Measurements from ENCODE around the gene CTSW.

DNA sequence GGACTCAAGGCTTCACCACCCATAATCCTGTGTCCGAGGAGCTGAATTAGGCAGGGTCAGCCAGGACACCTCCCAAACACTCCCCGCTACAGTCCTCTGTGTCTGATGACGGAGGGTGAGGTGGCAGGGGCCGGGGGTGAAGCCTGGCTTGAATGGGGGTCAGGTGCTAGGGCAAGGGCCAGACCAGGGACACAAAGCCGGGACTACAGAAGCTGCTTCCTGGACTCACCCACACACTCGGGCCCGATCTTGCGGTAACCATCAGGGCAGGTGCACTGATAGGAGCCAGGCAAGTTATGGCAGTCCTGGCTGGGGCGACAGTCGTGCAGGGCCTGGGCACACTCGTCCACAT lies 9.4 kb upstream of the CTSW start:
- TF ChIP-seq POLR2A (IDR thresholded peaks at IDR 0.05) (no peak), POLR2AphosphoS5 (IDR thresholded peaks at IDR 0.05) (no peak)
- TF ChIP-seq, protein P1, sequence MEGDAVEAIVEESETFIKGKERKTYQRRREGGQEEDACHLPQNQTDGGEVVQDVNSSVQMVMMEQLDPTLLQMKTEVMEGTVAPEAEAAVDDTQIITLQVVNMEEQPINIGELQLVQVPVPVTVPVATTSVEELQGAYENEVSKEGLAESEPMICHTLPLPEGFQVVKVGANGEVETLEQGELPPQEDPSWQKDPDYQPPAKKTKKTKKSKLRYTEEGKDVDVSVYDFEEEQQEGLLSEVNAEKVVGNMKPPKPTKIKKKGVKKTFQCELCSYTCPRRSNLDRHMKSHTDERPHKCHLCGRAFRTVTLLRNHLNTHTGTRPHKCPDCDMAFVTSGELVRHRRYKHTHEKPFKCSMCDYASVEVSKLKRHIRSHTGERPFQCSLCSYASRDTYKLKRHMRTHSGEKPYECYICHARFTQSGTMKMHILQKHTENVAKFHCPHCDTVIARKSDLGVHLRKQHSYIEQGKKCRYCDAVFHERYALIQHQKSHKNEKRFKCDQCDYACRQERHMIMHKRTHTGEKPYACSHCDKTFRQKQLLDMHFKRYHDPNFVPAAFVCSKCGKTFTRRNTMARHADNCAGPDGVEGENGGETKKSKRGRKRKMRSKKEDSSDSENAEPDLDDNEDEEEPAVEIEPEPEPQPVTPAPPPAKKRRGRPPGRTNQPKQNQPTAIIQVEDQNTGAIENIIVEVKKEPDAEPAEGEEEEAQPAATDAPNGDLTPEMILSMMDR (IDR thresholded peaks at IDR 0.05): no peak

Measured in transverse colon (tissue), 4 donors.